EL (cell line): ENCODE results near the gene ZCCHC17.

Source experiments
- DNase-seq: peaks from one replicate; pipeline ENCODE4 v3.0.0-alpha.2; 2016

ZCCHC17 gene

GRCh38 chr1:31308036-31308435, 11.2 kb downstream of the ZCCHC17 start:
- no peak for DNase-seq

DNA sequence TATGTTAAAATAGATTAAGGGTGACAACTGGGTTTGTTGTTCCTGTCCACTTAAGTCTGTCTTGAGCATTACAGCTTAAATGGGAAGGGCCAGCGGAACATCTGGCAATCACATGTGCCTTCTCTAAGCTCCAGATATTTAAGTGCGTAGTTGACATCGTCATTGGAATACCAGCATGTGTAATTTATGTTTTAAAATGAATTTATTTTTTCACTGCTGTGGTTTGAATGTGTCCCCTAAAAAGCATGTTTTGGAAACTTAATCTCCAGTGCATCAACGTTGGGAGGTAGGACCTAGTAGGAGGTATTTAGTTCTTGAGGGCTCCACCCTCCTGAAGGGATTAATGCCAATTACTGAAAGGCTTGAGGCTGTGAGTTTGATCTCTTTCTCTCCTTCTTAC, 13.4 kb downstream of the ZCCHC17 start:
- DNase-seq = no peak

DNA sequence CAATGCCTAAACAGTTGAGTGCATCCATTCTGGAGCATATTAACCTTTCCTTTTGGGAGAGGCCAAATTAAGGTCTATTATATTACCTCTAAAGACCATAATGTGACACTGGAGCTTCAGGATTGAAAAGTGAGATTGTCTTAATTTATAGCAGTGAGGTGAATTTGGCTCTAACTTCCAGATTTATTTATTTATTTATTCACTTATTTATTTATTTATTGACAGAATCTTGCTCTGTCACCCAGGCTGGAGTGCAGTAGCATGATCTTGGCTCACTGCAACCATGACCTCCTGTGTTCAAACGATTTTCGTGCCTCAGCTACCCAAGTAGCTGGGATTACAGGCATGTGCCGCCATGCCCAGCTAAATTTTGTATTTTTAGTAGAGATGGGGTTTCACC, 19.1 kb downstream of the ZCCHC17 start:
- DNase-seq = no peak

GRCh38 chr1:31318146-31318545, 21.3 kb downstream of the ZCCHC17 start:
- DNase-seq = no peak

DNA sequence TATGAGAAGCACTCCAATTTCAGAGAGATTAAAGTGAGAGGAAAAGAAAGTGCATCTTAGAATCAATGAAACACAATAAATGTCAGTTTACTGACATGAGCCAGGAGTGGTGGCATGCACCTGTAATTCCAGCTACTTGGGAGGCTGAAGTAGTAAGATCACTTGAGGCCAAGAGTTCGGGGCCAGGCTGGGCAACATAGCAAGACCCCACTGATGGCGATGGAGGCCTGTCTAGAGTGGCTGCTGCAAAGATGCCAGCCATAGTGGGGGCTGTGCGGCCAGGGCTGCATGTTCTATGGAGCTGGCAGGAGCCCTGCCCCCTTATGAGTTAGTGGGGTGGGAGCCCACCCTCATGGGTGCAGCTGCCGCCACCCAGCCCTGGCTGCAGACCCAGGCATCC, 27.3 kb downstream of the ZCCHC17 start:
- no peak for DNase-seq

- no peak for DNase-seq
Observed at GRCh38 chr1:31324992-31325391, 28.2 kb downstream of the ZCCHC17 start.

DNA sequence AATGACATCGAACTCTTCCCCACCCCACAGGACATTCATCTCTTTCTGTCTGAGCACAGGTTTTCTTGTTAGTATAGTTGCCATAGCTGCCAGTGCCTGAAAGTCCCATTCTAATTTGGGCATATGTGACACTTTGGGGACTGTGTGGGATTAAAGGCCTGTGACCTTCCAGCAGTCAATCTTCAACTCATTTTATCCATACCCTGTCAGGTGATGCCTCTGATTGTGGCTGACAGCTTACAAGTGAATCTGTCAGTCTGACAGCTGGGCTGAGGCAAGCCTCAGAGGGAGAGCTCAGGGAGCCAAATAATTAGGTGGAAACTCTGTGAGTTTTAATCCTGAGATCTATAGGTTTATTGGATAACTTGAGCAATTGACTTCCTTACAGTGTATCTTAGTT, 29.6 kb downstream of the ZCCHC17 start:
- no peak for DNase-seq

DNA sequence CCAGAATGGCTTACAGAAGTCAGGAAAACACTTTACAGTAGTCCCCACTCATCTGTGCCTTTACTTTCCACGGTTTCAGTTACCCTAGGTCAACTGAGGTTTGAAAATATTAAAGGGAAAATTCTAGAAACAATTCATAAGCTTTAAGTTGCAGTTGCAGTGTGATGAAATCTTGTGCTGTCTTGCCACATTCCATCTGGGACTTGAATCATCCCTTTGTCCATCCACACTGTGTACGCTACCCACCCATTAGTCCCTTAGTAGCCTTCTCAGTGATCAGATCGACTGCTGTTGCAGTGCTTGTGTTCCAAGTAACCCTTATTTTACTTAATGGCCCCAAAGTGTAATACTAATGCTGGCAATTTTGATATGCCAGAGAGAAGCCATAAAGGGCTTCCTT, 30.5 kb downstream of the ZCCHC17 start:
- DNase-seq = peak; percentile 8

DNA sequence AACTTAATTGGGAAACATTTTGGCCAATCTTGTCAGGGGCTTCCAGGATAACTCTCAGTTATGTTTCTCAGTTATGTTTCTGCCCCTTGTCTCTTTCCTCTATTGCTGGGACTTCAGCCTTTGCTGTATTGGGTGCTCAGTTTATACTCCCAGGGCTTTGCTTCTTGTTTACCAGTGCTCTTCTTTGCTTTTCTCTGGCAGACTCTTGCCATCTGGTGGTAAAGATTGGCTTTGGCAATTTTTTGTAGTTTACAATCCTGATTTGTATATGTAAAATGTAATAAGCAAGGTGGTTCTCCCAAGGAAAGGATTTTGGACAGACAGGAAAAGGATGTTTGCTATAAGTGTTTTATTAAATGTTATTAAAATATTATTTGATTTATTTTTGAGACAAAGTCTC, 38.2 kb downstream of the ZCCHC17 start:
- DNase-seq = peak; percentile 47

- DNase-seq = no peak
Observed at GRCh38 chr1:31336687-31337467, 40.0 kb downstream of the ZCCHC17 start.

- DNase-seq = no peak
Observed at GRCh38 chr1:31344503-31344902, 47.7 kb downstream of the ZCCHC17 start.

- DNase-seq = no peak
Observed at GRCh38 chr1:31345635-31346034, 48.8 kb downstream of the ZCCHC17 start.

DNA sequence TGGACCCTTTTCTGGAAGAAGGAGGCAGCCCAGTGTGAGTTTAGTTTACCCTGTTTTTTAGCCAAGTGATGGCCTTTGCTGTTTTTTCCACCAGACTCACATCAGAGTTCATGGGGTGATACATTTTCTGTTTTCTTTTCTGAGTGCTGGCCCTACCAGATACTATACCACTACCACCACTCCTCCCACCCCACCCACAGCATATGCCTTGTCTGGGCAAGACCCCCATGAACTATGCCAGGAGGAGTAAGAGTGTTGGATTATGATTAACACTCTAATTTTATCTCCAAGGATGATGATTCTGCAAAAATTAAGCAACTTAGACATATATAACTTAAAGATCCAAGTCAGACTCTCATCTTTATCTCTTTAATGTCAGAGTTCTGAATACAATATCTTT, 50.0 kb downstream of the ZCCHC17 start:
- DNase-seq = no peak

- no peak for DNase-seq
Observed at GRCh38 chr1:31348449-31348848, 51.6 kb downstream of the ZCCHC17 start.

DNA sequence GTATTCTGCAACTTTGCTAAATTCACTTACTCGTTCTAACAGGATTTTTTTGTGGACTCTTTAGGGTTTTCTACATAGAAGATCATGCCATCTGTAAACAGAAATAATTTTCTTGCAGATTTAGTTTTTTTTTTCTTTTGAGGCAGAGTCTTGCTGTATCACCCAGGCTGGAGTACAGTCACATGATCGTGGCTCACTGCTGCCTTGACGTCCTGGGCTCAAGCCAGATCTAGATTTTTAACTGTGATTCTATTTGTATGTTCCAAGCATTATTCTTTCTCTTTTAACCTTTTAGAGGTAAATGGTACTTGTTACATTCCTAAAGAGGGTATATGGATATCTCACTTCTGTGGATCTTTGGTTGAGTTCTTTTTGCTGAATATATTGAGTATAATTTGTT, 57.5 kb downstream of the ZCCHC17 start:
- DNase-seq = no peak

DNA sequence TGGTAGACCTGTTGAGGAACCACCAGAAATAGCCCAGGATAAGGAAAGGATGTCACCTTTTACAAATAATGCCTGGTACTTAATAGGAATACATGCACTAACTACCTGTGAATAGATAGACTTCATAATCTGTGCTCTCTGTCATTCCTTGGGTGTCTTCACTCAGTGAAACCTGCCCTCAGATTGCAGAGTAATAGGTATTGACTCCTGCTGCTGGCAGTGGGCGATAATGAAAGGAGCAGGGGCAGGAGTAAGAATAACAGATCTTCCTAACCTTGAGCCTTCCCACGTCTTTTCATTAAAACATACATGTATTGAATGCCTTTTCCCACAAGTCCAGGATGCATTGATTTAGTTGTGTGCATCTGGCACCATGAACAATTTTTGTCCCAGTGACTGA, 59.6 kb downstream of the ZCCHC17 start:
- DNase-seq = no peak

- DNase-seq = no peak
Observed at GRCh38 chr1:31361607-31362006, 64.8 kb downstream of the ZCCHC17 start.

DNA sequence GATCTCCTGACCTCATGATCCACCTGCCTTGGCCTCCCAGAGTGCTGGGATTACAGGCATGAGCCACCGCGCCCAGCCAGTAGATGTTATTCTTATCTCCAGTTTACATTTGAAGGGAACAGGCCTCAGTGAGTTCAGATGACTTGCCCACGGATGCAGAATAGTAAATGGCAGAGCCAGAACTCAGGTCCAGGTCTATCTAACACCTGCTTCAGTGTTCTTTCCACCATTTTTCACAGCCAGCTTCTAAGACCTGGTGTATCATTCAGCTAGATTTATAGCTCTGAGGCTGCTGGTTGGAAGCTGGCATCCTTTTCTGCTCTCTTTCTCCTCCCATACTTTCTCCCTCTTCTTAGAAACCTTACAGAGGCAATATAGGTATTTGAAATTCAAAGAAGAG, 65.2 kb downstream of the ZCCHC17 start:
- no peak for DNase-seq

- DNase-seq = no peak
Observed at GRCh38 chr1:31364561-31365250, 67.9 kb downstream of the ZCCHC17 start.

- no peak for DNase-seq
Observed at GRCh38 chr1:31366796-31367195, 70.0 kb downstream of the ZCCHC17 start.

DNA sequence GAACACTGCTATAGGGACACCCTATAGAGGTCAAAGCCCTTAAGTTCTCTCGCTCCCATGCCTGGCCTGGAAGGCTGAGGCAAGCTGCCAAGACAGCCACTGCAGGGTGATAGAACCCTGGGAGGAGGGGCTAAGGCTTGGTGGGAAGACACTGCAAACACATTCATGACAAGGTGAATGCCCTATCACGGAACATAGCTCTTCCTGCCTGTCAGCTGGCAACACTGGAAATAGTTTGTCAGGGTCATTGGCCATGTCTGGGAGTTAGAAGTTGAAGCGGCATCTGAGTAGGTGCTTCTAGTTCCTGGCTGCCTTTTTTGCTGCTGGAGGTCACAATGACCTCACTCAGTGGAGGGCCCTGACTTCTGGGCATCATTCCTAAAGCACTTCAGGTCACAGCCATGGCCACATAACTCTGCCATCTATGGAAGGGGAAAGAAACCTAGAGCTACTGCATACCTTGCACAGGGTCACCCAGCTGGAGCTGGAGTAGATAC, 71.8 kb downstream of the ZCCHC17 start:
- DNase-seq = no peak

- DNase-seq = no peak
Observed at GRCh38 chr1:31370021-31370420, 73.2 kb downstream of the ZCCHC17 start.

DNA sequence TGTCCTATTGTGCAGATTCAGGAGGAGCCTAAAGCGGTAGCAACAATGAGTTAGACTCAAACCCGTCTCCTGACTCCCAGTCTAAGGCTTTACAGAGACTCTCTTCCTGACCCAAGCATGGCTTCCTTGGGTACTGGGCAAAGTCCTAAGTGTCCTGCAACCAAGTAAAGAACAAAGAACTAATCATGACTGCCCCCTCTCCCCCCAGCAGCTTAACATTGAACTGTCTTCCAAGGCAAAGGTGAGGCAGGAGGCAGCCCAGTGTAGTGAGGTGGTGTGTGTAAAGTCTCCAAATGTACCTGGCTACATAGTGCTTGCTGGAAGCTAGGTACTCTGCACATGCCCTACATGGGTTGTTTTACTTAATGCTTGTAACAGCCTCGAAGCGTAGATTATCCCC, 73.7 kb downstream of the ZCCHC17 start:
- DNase-seq = no peak

- DNase-seq = no peak
Observed at GRCh38 chr1:31371121-31371959, 74.5 kb downstream of the ZCCHC17 start.
